Adrenal gland (tissue), 12 donors: ENCODE data around the gene CALN1. TPM values are rescaled to one million over a fixed set of nuclear protein-coding genes. Genes with fewer than 3 reads are reported as not detected.
A peak's percentile ranks its signal among the peaks of the same experiment; 100 is the strongest.

Source experiments
- DNase-seq, 7 donors: peaks; one replicate each; pipeline ENCODE4 v3.0.0-alpha.2; 2019 to 2020
- H3K27ac ChIP-seq, 5 donors: fragments of 200-600 bp; sonication (generic) in 4 of 5; 1 replicate in 3 of 5; 2 replicates in 2 of 5; pipeline versions ENCODE4 v1.5.1 to v1.8.0; 2016 to 2020; ENCODE audit warnings: mild to moderate bottlenecking in 1 of 5
- H3K27me3 ChIP-seq: fragments of 200-600 bp; 2 replicates; pipeline ENCODE4 v1.8.0; 2021
- H3K36me3 ChIP-seq, 2 donors: fragments of 200-600 bp; replicated peaks in 1 of 2; 1 replicate in 1 of 2; 2 replicates in 1 of 2; pipeline versions ENCODE4 v1.5.1 to v1.8.0; 2018 to 2022
- H3K4me1 ChIP-seq, 2 donors: fragments of 200-600 bp; replicated peaks in 1 of 2; 1 replicate in 1 of 2; 2 replicates in 1 of 2; pipeline versions ENCODE4 v1.5.1 to v1.8.0; 2018 to 2021
- H3K4me3 ChIP-seq, 4 donors: fragments of 200-600 bp; sonication (generic) in 3 of 4; one replicate each; pipeline ENCODE4 v1.5.1; 2016 to 2018
- H3K9me3 ChIP-seq, 3 donors: fragments of 200-600 bp; sonication (generic) in 1 of 3; replicated peaks in 1 of 3; 1 replicate in 2 of 3; 2 replicates in 1 of 3; pipeline versions ENCODE4 v1.5.1 to v1.8.0; 2016 to 2021
- POLR2A ChIP-seq, 2 donors: fragments of 450-650 bp; IDR thresholded peaks; one replicate each; pipeline ENCODE4 v1.6.1; 2017; ENCODE audit warnings: antibody characterized with exemption in 2 of 2, mild to moderate bottlenecking in 2 of 2, moderate library complexity in 1 of 2
- WGBS, 4 donors: extraction: QIAGEN DNeasy Blood & Tissue Kit in 2 of 4; methylation state at CpG; one replicate each; pipeline versions ENCODE4 v1.1.5 to v1.1.7; 2013 to 2017; 5-methylcytosine and 5-hydroxymethylcytosine counted together
- intact Hi-C, 2 donors: fragments of 100-400 bp; cut with DNase I; formaldehyde crosslinking; loops; one replicate each; pipeline versions ENCODE4 v1.14.1 to v1.15.0; 2022 to 2023
- polyA plus RNA-seq, 3 donors: library from polyadenylated mRNA; stranded (reverse); fragments of 200-250 nt in 2 of 3; fragments of 350-450 nt in 1 of 3; fragmentation: Illumina TruSeq in 1 of 3; extraction: RNeasy Lipid Tissue Mini Kit (QIAGEN cat#74804) in 1 of 3; gene quantifications; one replicate each; pipeline ENCODE4 v1.2.3, GENCODE V29; 2013 to 2014
- total RNA-seq, 9 donors: library from RNA; depleted of rRNA in 4 of 9; stranded (reverse); fragments of >200 nt in 4 of 9; fragments of 120-200 nt in 1 of 9; fragmentation: NEBNext Ultra II Directional in 1 of 9; extraction: Animal tissue kit (Norgen Biotek cat#: 25700) in 1 of 9; gene quantifications; one replicate each; pipeline versions ENCODE4 v1.1.0 to v1.2.4, GENCODE V29; 2013 to 2023
- TF ChIP-seq, protein P1 (sequence below), 6 experiments: fragments of 450-650 bp in 4 of 6; fragments of 200-600 bp in 2 of 6; sonication (generic) in 1 of 6; IDR thresholded peaks; 1 replicate in 5 of 6; 2 replicates in 1 of 6; pipeline versions ENCODE4 v1.5.1 to v1.8.0; 2016 to 2021; ENCODE audit warnings: antibody characterized with exemption in 6 of 6, mild to moderate bottlenecking in 2 of 6, moderate library complexity in 1 of 6
- donor health status: healthy with polysubstance abuse.
- donor health status: Bipolar disorder and iron deficiency.
- donor health status: DM: yes; HTN: yes; CAD: no.
- donor health status: DM: no; HTN: no; CAD: no.
- donor health status: DM: no; HTN: no; CAD: no.
- donor health status: DM: yes; HTN: yes; CAD: no.

The CALN1 gene
- total and polyA plus RNA-seq, 12 donors: 4.3 to 51.5 (median 15.2) TPM

GRCh38 chr7:71864130-71864529 lies 548.0 kb downstream of the CALN1 start:
- no peak overlapping the region for H3K4me3 ChIP-seq
- intact Hi-C loops: no loop called here
- H3K4me1 ChIP-seq: no peaks in the 10 kb centered on the region
- H3K36me3 ChIP-seq: no peaks in the 10 kb centered on the region
- WGBS, 4 donors: 92 to 100% (median 94%) methylated on average over 3 to 4 of the region's 4 CpGs
- no peak for TF ChIP-seq POLR2A (IDR thresholded peaks at IDR 0.05)
- TF ChIP-seq, protein P1, sequence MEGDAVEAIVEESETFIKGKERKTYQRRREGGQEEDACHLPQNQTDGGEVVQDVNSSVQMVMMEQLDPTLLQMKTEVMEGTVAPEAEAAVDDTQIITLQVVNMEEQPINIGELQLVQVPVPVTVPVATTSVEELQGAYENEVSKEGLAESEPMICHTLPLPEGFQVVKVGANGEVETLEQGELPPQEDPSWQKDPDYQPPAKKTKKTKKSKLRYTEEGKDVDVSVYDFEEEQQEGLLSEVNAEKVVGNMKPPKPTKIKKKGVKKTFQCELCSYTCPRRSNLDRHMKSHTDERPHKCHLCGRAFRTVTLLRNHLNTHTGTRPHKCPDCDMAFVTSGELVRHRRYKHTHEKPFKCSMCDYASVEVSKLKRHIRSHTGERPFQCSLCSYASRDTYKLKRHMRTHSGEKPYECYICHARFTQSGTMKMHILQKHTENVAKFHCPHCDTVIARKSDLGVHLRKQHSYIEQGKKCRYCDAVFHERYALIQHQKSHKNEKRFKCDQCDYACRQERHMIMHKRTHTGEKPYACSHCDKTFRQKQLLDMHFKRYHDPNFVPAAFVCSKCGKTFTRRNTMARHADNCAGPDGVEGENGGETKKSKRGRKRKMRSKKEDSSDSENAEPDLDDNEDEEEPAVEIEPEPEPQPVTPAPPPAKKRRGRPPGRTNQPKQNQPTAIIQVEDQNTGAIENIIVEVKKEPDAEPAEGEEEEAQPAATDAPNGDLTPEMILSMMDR (IDR thresholded peaks at IDR 0.05): no peak
- H3K9me3 ChIP-seq: no peaks in the 10 kb centered on the region
- H3K27me3 ChIP-seq: no peaks in the 10 kb centered on the region
- DNase-seq: no peak
- no peak overlapping the region for H3K27ac ChIP-seq

GRCh38 chr7:71860572-71860971 lies 551.6 kb downstream of the CALN1 start:
- intact Hi-C loops: no loop called here
- Histone ChIP-seq H3K27me3 (no peaks in the 10 kb centered on the region), H3K9me3 (no peaks in the 10 kb centered on the region), H3K4me1 (no peaks in the 10 kb centered on the region), H3K27ac (peak overlapping the region in 1 of 5 donors; percentile 22), H3K4me3 (no peak overlapping the region), H3K36me3 (no peaks in the 10 kb centered on the region)
- 41 to 54% (median 43%) methylated on average over 4 of the region's 4 CpGs for WGBS, 4 donors
- peak in 3 of 7 donors; percentile 4 to 23 (median 13) for DNase-seq
- TF ChIP-seq, protein P1 (IDR thresholded peaks at IDR 0.05): no peak
- no peak for TF ChIP-seq POLR2A (IDR thresholded peaks at IDR 0.05)

GRCh38 chr7:71857338-71857737 lies 554.8 kb downstream of the CALN1 start:
- no peak for DNase-seq
- Histone ChIP-seq H3K4me1 (no peaks in the 10 kb centered on the region), H3K27me3 (no peaks in the 10 kb centered on the region), H3K27ac (no peak overlapping the region), H3K9me3 (no peaks in the 10 kb centered on the region), H3K4me3 (no peak overlapping the region), H3K36me3 (no peaks in the 10 kb centered on the region)
- TF ChIP-seq, protein P1 (IDR thresholded peaks at IDR 0.05): no peak
- TF ChIP-seq POLR2A (IDR thresholded peaks at IDR 0.05): no peak
- WGBS, 4 donors: 71 to 85% (median 81%) methylated on average over 6 of the region's 6 CpGs
- intact Hi-C loops: no loop called here

DNA sequence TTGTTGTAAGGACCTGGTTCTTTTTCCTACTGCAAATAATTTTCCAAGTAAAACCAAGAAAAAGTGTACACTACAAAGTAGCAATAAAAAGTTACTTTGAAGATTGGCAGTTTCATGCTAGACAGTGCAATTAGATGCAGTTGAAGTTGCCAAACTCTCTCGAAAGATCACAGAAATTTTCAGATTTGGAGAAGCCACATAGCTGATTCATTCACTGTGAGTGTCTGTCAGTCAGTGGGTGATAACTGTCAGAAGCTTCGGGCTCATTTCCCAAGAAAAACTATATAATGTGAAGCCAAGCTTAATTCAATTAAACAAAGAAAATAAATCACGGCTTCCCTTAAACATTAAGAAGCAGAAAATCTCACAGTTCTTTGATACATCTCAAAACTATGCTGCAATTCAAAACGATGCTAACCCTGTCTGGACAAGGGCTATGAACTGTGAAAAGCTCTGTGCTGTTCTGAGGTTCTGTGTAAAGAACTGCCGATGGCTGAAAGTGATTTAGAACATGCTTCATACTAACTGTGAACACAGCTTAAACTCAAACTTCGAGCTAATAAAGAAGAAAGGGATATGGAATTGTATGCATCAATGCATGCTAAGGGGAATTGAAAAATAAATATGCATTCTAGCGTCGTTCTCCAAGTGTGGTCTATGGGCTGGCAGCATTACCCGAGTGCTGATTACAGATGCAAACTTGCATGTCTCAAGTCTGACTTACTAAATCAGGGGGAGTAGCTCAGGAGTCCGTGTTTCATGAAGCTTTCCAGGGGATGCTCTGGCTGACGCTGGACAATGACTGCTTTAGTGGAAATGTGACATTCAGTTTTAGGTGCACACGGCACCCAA lies 557.4 kb downstream of the CALN1 start:
- 66 to 72% (median 70%) methylated on average over 12 of the region's 12 CpGs for WGBS, 4 donors
- no peaks in the 10 kb centered on the region for H3K4me1 ChIP-seq
- H3K27me3 ChIP-seq: no peaks in the 10 kb centered on the region
- H3K9me3 ChIP-seq: no peaks in the 10 kb centered on the region
- TF ChIP-seq, protein P1 (IDR thresholded peaks at IDR 0.05): no peak
- no peak for TF ChIP-seq POLR2A (IDR thresholded peaks at IDR 0.05)
- H3K27ac ChIP-seq: no peak overlapping the region
- no peak for DNase-seq
- H3K36me3 ChIP-seq: no peaks in the 10 kb centered on the region
- no peak overlapping the region for H3K4me3 ChIP-seq
- intact Hi-C loops: no loop called here
